Measurements from ENCODE around the gene SPOCK1. TPM values are rescaled to one million over a fixed set of nuclear protein-coding genes. Genes with fewer than 3 reads are reported as not detected.

SPOCK1 gene
- total and polyA plus RNA-seq, 8 donors: 0.46 to 15.6 (median 9.2) TPM

DNA sequence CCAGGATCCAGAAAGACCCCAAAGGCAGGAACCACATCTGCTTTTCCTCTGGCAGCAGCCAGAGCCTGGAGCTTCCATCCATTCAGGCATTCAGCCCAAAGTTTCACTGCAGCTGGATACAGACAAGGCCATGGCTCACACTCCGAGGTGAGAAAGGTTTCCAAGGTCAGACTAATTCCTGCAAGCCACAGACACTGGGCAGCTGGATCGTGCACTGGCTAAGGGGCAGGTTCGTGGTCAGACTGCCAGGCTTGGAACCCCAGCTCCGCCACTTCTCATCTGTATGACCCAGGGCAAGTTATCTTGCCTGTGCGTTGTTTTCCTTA is 36.9 kb downstream of the SPOCK1 start:
- TF ChIP-seq EP300 (IDR thresholded peaks at IDR 0.05): no peak
- TF ChIP-seq CTCF (IDR thresholded peaks at IDR 0.05): no peak
- no peak for TF ChIP-seq POLR2AphosphoS5 (IDR thresholded peaks at IDR 0.05)
- no peak for TF ChIP-seq POLR2A (IDR thresholded peaks at IDR 0.05)
- H3K9me3 ChIP-seq: no peaks in the 10 kb centered on the region
- H3K4me1 ChIP-seq: no peaks in the 10 kb centered on the region
- intact Hi-C loops (cut with DNase I; ENCODE audit: low total_unique reads): no loop called here
- no peak for DNase-seq
- no peaks in the 10 kb centered on the region for H3K36me3 ChIP-seq
- WGBS, 5 donors: 44 to 61% (median 55%) methylated on average over 4 to 5 of the region's 5 CpGs
- no peaks in the 10 kb centered on the region for H3K27me3 ChIP-seq
- H3K4me3 ChIP-seq: no peak overlapping the region
- H3K27ac ChIP-seq: no peak overlapping the region

- intact Hi-C loops (cut with DNase I; ENCODE audit: low total_unique reads): no loop called here
- WGBS, 5 donors: 44 to 55% (median 49%) methylated on average over 6 of the region's 6 CpGs
- Histone ChIP-seq H3K4me3 (no peak overlapping the region), H3K27ac (no peak overlapping the region), H3K36me3 (no peaks in the 10 kb centered on the region), H3K9me3 (no peaks in the 10 kb centered on the region), H3K27me3 (no peaks in the 10 kb centered on the region), H3K4me1 (no peaks in the 10 kb centered on the region)
- no peak for DNase-seq
- no peak for TF ChIP-seq EP300 (IDR thresholded peaks at IDR 0.05)
- TF ChIP-seq POLR2A (IDR thresholded peaks at IDR 0.05): no peak
- no peak for TF ChIP-seq CTCF (IDR thresholded peaks at IDR 0.05)
- TF ChIP-seq POLR2AphosphoS5 (IDR thresholded peaks at IDR 0.05): no peak
These were observed 37.5 kb downstream of the SPOCK1 start for GRCh38 chr5:137461391-137462264.

GRCh38 chr5:137454671-137455070 is 44.5 kb downstream of the SPOCK1 start:
- Histone ChIP-seq H3K36me3 (no peaks in the 10 kb centered on the region), H3K27me3 (no peaks in the 10 kb centered on the region), H3K9me3 (no peaks in the 10 kb centered on the region), H3K27ac (no peak overlapping the region), H3K4me3 (no peak overlapping the region), H3K4me1 (no peaks in the 10 kb centered on the region)
- DNase-seq: no peak
- TF ChIP-seq CTCF (IDR thresholded peaks at IDR 0.05) (no peak), EP300 (IDR thresholded peaks at IDR 0.05) (no peak), POLR2A (IDR thresholded peaks at IDR 0.05) (no peak), POLR2AphosphoS5 (IDR thresholded peaks at IDR 0.05) (no peak)
- intact Hi-C loops (cut with DNase I; ENCODE audit: low total_unique reads): no loop called here

GRCh38 chr5:137453483-137454080 is 45.5 kb downstream of the SPOCK1 start:
- intact Hi-C loops (cut with DNase I; ENCODE audit: low total_unique reads): no loop called here
- Histone ChIP-seq H3K27me3 (no peaks in the 10 kb centered on the region), H3K4me1 (no peaks in the 10 kb centered on the region), H3K4me3 (no peak overlapping the region), H3K36me3 (no peaks in the 10 kb centered on the region), H3K9me3 (no peaks in the 10 kb centered on the region), H3K27ac (no peak overlapping the region)
- no peak for TF ChIP-seq EP300 (IDR thresholded peaks at IDR 0.05)
- TF ChIP-seq POLR2A (IDR thresholded peaks at IDR 0.05): no peak
- no peak for TF ChIP-seq POLR2AphosphoS5 (IDR thresholded peaks at IDR 0.05)
- peak in 1 of 2 donors; percentile 72 for DNase-seq
- 47 to 49% (median 49%) methylated on average over 6 of the region's 6 CpGs for WGBS, 5 donors

DNA sequence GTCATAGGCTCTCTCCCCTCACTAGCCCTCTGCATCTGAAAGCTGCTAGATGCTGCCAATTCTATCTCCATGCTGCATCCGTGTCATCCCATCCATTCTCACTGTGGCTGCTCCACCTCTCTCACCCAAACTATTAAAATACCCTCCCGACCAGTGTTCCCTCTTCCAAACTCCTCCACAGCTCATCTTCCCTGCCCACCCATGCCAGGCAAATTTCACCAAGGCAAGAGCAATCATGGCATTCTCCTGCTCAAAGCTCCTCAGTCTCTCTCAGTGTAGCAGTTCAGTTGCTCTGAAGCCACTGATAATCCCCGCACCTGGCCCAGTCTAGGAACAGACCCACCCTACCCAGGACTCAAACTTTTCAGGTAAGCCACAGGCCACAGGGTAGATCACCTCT is 48.4 kb downstream of the SPOCK1 start:
- intact Hi-C loops (cut with DNase I; ENCODE audit: low total_unique reads): no loop called here
- H3K9me3 ChIP-seq: no peaks in the 10 kb centered on the region
- no peak overlapping the region for H3K4me3 ChIP-seq
- no peak overlapping the region for H3K27ac ChIP-seq
- H3K4me1 ChIP-seq: no peaks in the 10 kb centered on the region
- no peaks in the 10 kb centered on the region for H3K27me3 ChIP-seq
- TF ChIP-seq POLR2AphosphoS5 (IDR thresholded peaks at IDR 0.05) (no peak), EP300 (IDR thresholded peaks at IDR 0.05) (no peak), POLR2A (IDR thresholded peaks at IDR 0.05) (no peak), CTCF (IDR thresholded peaks at IDR 0.05) (no peak)
- 63 to 80% (median 71%) methylated on average over 3 of the region's 3 CpGs for WGBS, 5 donors
- no peaks in the 10 kb centered on the region for H3K36me3 ChIP-seq
- no peak for DNase-seq

All from stomach (tissue), 9 donors.